ENCODE measurements around the gene DPEP2.
"Not testable (repeated sequence)": the region's sequence is repeated elsewhere in the genome, so short reads cannot be mapped to it uniquely, and the experiment has no call there.

Gene DPEP2

GRCh38 chr16:67975321-67976105 lies 23.8 kb downstream of the DPEP2 start:
- no peak for DNase-seq

- DNase-seq: not testable (repeated sequence)
These were observed 27.0 kb downstream of the DPEP2 start for GRCh38 chr16:67972285-67972684.

- no peak for DNase-seq
These were observed 28.2 kb downstream of the DPEP2 start for GRCh38 chr16:67971111-67971510.

- DNase-seq: no peak
These were observed 29.8 kb downstream of the DPEP2 start for GRCh38 chr16:67969254-67970039.

DNA sequence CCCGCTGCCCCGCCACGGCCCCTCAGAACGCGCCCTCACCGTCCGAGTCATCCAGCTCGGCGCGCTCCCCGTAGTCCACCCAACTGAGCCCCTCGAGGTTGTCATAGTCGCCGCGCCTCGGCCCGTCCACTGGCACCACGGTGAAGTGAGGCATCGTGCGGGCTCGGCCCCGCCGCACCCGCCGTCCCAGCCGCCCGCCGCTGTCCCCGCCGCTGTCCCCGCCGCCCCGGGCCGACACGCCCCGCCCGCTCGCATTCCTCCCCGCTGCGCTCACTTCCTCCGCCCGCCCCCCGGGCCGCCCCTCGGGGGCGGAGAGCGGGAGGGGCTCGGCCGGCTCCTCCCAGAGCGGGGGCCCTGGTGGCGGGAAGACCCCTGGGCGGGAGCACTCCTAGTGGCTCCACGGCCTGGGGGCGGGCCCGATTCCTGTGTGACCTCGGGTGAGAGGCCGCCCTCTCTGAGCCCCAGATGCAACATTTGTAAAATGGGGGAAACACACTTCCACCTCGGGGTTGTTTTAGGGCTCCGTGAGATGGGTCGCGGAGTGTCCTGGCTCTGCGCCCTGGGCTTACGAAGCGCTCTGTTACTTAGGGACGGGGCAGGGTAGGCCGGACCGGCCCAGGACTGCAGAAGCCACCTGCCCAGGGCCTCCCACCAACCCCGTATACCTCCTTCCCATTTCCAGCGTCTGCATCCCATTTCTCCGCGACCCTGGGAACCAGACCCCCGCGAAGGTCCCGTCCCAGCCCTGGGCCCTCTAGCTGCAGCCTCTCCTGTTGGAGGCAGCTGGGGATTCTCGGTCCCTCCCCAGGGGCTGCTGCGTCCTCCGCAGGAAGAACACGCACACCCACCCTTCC lies 30.7 kb downstream of the DPEP2 start, which contains the start of gene SLC12A4:
Gene SLC12A4, minus strand, starts transcription at position 238 of the 854 bp plus-strand sequence. Its CDS starts 84 bp downstream, at position 154.
- DNase-seq: peak; percentile 54

DNA sequence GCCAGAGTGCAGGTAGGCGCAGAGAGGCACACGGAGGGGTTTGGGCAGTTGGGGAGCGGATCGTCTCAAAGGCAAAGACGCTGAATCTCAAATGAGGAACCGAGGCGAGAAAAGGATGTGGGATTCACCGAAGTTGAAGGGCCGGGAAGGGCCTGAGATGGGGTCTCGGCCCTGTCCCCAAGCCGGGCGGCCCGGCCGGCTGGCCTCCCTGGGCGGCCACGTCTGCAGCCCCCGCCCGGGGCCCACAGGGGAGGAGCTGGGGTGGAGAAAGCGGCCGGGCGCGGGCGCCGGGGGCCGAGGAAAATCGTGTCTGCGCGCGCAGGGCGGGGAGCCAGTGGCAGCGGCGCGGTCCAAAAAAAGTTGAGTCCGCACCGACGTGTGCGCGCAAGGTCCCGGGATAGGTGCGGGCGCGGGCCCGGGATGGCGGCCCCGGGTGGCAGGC lies 31.3 kb downstream of the DPEP2 start:
- DNase-seq: no peak

DNA sequence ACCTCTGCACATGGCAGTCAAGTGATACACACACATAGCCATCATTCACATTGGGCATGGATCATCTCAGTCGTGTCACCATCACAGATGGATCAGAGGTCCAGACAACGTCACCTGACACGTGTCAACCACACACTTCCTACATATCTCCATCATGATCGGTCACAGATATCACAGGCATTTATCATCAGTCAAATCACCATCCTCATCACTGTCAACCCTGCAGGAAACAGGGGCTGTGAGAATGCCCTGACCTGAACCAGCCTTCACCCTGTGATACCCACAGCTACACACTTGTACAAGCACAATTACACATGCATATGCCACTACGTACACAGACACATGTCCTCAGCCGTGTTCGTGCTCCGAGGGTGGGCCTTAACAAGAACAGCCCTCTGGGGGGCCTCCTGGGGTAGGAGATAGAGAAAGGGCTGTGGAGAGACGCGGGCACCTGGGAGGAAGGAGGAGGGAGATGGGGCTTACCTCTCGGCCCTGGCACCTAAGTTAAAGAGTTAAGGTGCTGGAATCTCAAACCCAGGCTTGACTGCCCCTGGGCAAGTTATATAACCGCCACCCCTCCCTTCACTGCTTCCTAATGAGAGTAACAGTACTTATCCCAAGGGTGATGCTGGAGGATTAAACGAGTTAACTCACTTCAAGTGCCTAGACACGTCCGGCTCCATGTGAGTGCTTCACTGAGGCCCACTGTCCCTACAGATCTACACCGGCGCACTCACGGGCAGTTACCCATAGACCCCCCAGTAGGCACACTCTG lies 31.9 kb downstream of the DPEP2 start:
- no peak for DNase-seq

DNA sequence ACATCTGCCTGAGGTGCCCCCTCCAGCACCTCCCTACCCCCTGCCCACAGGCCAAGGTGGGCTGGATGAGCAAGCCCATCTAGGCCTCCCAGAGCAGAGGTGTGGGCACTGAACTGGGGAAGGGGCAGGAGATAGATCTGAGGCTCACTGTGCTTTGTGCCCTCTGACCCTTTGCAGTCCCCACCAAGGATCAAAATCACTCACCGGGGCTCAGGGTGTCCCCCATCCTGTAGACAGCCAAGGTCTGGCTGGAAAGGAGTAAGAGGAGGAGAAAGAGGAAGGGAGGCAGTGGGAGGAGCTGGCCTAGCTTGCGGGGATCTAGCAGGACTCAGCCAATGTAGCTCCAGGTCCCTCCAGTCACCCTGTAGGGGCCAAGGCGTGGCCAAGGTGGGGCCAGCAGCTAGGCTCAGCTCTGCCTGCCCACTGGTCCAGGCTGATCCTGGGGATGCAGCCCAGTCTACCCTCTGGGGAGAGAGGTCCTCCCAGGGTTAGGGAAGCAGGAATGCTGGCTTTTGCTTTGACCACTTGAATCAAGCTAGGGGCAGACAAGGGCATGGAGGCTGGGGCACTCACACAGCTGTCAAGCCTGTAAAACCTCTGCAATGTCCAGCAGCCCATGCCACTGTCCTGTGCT lies 32.6 kb downstream of the DPEP2 start:
- no peak for DNase-seq

- DNase-seq: no peak
These were observed 33.4 kb downstream of the DPEP2 start for GRCh38 chr16:67965668-67966548.

- no peak for DNase-seq
These were observed 34.7 kb downstream of the DPEP2 start for GRCh38 chr16:67964477-67965131.

DNA sequence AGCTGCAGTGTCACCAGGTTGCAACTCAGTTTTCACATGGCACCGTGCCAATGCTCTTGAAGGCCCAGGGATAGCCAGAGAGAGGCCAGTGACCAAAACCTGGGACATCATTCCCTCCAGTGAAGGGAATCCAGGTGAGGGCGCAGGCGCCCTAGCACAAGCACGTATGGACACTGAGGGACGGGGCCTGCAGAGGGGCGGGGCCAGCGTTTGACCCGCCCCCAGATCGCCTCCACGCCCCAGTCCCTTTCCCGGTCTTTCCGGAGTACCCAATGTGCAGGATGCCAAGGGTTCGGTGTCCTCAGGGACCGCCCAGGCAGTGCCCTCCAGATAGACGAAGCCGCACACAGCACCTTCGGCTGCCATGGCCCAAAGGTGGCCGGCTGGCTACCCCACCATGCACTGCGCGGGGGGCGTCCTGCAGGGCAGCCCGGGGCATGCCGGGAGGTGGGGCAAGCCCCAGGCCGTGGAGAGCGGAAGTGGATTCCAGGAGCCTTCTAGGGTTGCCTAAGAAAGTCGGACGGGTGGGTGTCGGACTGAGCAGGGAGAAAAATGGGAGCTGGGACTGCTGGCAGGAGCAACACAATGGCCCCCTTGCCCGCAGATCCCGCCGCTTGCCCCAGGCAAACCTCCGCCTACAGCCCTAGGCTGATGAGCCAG lies 35.5 kb downstream of the DPEP2 start:
- no peak for DNase-seq

- no peak for DNase-seq
These were observed 36.0 kb downstream of the DPEP2 start for GRCh38 chr16:67963292-67963661.

GRCh38 chr16:67962135-67962534 lies 37.1 kb downstream of the DPEP2 start:
- no peak for DNase-seq

DNA sequence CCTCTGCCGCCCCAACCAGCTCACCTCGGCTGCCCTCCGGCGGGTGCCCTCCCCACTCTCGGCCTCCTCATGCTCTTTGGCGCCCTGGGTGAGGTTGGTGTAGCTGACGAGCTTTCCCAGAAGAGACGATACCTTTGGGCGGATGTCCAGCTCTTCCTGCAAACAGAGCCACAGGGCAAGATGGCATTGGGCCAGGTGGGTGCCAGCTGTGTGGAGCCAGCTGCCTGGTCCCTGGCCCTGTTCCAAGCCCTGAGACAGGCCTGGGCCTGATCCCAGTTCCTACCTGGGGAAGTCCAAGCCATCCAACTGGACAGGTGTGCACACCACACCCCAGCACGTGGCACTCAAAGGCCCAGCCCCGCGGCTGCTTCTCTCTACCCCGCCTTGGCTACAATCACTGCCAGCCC lies 37.7 kb downstream of the DPEP2 start:
- peak; percentile 98 for DNase-seq

DNA sequence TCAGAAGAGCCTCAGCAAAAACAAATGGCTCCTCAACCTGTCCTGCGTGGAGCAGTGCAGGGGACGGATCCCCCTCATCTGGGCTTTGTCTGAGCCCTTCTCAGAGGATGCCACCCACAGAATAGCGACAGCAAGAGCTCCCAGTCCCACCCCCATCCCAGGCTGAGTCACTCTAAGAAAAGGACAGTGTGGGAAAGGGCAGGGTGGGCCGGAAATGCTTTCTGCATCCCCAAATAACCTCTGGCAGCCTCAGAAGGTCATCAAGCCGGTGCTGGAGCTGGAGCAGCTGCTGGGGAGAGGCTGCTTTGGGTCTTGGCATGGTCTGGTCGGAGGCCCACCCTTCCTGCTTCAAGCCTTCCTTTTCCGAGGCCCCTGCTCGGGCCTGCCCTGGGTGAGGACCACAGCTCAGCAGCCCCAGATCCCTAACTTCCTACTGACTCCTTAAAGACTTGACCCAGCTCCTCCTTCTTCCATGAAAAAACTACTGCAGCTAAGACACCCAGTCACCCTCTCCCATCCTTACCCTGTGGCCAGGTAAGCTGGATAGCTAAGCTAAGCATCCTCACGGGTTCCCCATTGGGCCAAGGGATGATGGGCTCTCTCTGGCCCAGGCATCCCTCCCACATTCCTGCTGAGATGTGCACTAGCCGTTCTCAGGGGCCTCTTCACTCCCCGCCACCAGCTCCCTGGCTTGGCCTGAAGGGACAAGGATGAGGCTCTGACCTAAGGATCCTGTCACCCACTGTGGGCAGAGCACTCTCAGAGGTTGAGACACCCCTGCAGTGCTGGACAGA lies 39.6 kb downstream of the DPEP2 start:
- no peak for DNase-seq

DNA sequence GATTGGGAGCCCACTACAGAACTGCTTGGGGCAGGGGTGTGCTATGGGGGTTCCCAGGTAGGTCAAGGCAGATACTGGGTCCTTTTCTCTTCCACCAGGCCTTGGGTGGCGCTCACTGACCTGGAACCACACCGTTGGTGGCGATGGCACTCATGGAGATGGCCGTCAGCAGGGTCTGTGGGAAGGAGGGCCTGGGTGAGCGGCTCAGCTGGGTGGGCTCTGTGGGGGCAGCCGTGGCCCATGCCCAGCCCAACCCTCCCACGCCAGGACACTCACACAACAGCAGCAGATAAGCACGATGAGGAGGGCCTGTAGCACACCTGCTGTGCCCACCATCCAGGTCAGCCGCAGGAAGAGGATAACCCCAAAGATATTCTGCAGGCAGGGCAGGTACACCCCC lies 41.7 kb downstream of the DPEP2 start:
- no peak for DNase-seq

GRCh38 chr16:67954421-67955196 lies 44.7 kb downstream of the DPEP2 start:
- no peak for DNase-seq
